Keratinocyte (primary cell): ENCODE data around the gene B3GAT1. TPM values are rescaled to one million over a fixed set of nuclear protein-coding genes. Genes with fewer than 3 reads are reported as not detected.

ENCODE experiments used
- DNase-seq: peaks from one replicate; pipeline ENCODE4 v3.0.0-alpha.2; 2011; ENCODE audit warnings: low read depth, missing footprints, low spot score
- FAIRE-seq: peaks from 2 replicates; lab custom pipeline; 2011; peaks lifted over from hg19 to GRCh38; lab: Jason Lieb, UNC
- H2AFZ ChIP-seq: 2 replicates; pipeline ENCODE4 v1.6.0; 2012; ENCODE audit warnings: low read length, control low read depth, inconsistent platforms; ENCODE audit not compliant: control insufficient read depth
- H3K27ac ChIP-seq: 2 replicates; pipeline ENCODE4 v1.5.1; 2011; ENCODE audit warnings: low read length; ENCODE audit not compliant: control insufficient read depth, insufficient read depth
- H3K27me3 ChIP-seq: 3 replicates; pipeline ENCODE4 v1.6.0; 2011; ENCODE audit warnings: low read length; ENCODE audit not compliant: control insufficient read depth, insufficient read depth; ENCODE audit errors: extremely low read depth
- H3K36me3 ChIP-seq, 2 experiments: 2 replicates in 1 of 2; 3 replicates in 1 of 2; pipeline ENCODE4 v1.5.1; 2011; ENCODE audit warnings: low read length in 2 of 2, mild to moderate bottlenecking in 1 of 2; ENCODE audit not compliant: control insufficient read depth in 2 of 2, insufficient read depth in 2 of 2; ENCODE audit errors: extremely low read depth in 1 of 2
- H3K4me1 ChIP-seq: 3 replicates; pipeline ENCODE4 v1.5.1; 2011; ENCODE audit warnings: low read length; ENCODE audit not compliant: control insufficient read depth, insufficient read depth; ENCODE audit errors: extremely low read depth
- H3K4me2 ChIP-seq: 3 replicates; pipeline ENCODE4 v1.6.0; 2011; ENCODE audit warnings: low read depth, low read length; ENCODE audit not compliant: control insufficient read depth, insufficient read depth; ENCODE audit errors: extremely low read depth
- H3K4me3 ChIP-seq, 3 experiments: fragments of 200-600 bp in 1 of 3; sonication (generic) in 1 of 3; 2 replicates in 2 of 3; 3 replicates in 1 of 3; pipeline ENCODE4 v1.5.1; 2011 to 2016; ENCODE audit warnings: low read length in 3 of 3, mild to moderate bottlenecking in 3 of 3, control low read depth in 2 of 3, inconsistent platforms in 1 of 3, low read depth in 1 of 3, mixed read lengths in 1 of 3, mixed run types in 1 of 3, moderate library complexity in 1 of 3; ENCODE audit not compliant: control insufficient read depth in 2 of 3, insufficient read depth in 2 of 3; ENCODE audit errors: extremely low read depth in 1 of 3
- H3K79me2 ChIP-seq: 2 replicates; pipeline ENCODE4 v1.6.0; 2012; ENCODE audit warnings: low read length; ENCODE audit not compliant: control insufficient read depth, insufficient read depth
- H3K9ac ChIP-seq: 3 replicates; pipeline ENCODE4 v1.6.0; 2011; ENCODE audit warnings: low read length; ENCODE audit not compliant: control insufficient read depth, insufficient read depth; ENCODE audit errors: extremely low read depth
- H3K9me1 ChIP-seq: 3 replicates; pipeline ENCODE4 v1.6.0; 2011; ENCODE audit warnings: low read length; ENCODE audit not compliant: control insufficient read depth, insufficient read depth; ENCODE audit errors: extremely low read depth
- H3K9me3 ChIP-seq: 2 replicates; pipeline ENCODE4 v1.5.1; 2012; ENCODE audit warnings: low read depth, low read length; ENCODE audit not compliant: control insufficient read depth
- H4K20me1 ChIP-seq: 3 replicates; pipeline ENCODE4 v1.6.0; 2011; ENCODE audit warnings: low read length; ENCODE audit not compliant: control insufficient read depth, insufficient read depth; ENCODE audit errors: extremely low read depth
- CTCF ChIP-seq, 3 experiments: IDR thresholded peaks in 1 of 3; conservative IDR thresholded peaks in 1 of 3; optimal IDR thresholded peaks in 1 of 3; 2 replicates in 2 of 3; 3 replicates in 1 of 3; pipeline versions ENCODE3 to v1.5.1; 2011; ENCODE audit warnings: low read length in 3 of 3, mild to moderate bottlenecking in 3 of 3, moderate library complexity in 2 of 3, control low read depth in 1 of 3, inconsistent platforms in 1 of 3; ENCODE audit not compliant: insufficient read depth in 2 of 3; ENCODE audit errors: extremely low read depth in 1 of 3
- EZH2 ChIP-seq: IDR thresholded peaks from one replicate; pipeline ENCODE4 v1.6.1; 2012; ENCODE audit warnings: inconsistent platforms, mild to moderate bottlenecking, low read length, moderate library complexity
- dilution Hi-C: fragments of 300-500 bp; cut with MboI; formaldehyde crosslinking; loops from one replicate; pipeline ENCODE4 v1.7.0; 2020; ENCODE audit warnings: low sequenced_read_pairs; ENCODE audit not compliant: extremely low pct_ligation_motif_present
- polyA plus RNA-seq, 5 experiments: library from polyadenylated mRNA; depleted of rRNA in 3 of 5; stranded (reverse) in 3 of 5; stranded (forward) in 1 of 5; unstranded in 1 of 5; fragments of >200 nt; gene quantifications; 1 replicate in 1 of 5; 2 replicates in 3 of 5; 3 replicates in 1 of 5; pipeline versions ENCODE4 v1.2.1 to v1.2.3, GENCODE V29; 2011 to 2012; ENCODE audit warnings: missing spikeins in 2 of 5, low read depth in 1 of 5, low replicate concordance in 1 of 5

The B3GAT1 gene
- polyA plus RNA-seq, 1 donor (not counting 4 experiments of a cell fraction or from before 2014, with no cell fraction given) = 0.04 TPM

- TF ChIP-seq CTCF (optimal IDR thresholded peaks at IDR 0.05 in 1 of 3, IDR thresholded peaks at IDR 0.05 in 1 of 3, conservative IDR thresholded peaks at IDR 0.05 in 1 of 3; ENCODE audit: extremely low read depth in 1 of 3, insufficient read depth in 2 of 3, low read length in 3 of 3) (no peak), EZH2 (no peak)
- Histone ChIP-seq H3K9me1 (no peaks in the 10 kb centered on the region), H3K4me2 (no peak overlapping the region), H3K9ac (no peak overlapping the region), H3K79me2 (no peaks in the 10 kb centered on the region), H3K4me3 (no peak overlapping the region), H3K9me3 (no peaks in the 10 kb centered on the region), H3K27ac (no peak overlapping the region), H3K36me3 (no peaks in the 10 kb centered on the region), H4K20me1 (no peaks in the 10 kb centered on the region), H3K4me1 (no peaks in the 10 kb centered on the region), H3K27me3 (no peaks in the 10 kb centered on the region), H2AFZ (no peak overlapping the region)
- dilution Hi-C loops = no loop called here
- no peak for FAIRE-seq
- no peak for DNase-seq
Observed at GRCh38 chr11:134371436-134372185, 40.4 kb downstream of the B3GAT1 start.

- no peak for FAIRE-seq
- no peaks in the 10 kb centered on the region for H3K36me3 ChIP-seq
- dilution Hi-C loops = no loop called here
- no peaks in the 10 kb centered on the region for H3K79me2 ChIP-seq
- H3K9ac ChIP-seq = no peak overlapping the region
- no peak overlapping the region for H3K4me2 ChIP-seq
- H3K27me3 ChIP-seq = no peaks in the 10 kb centered on the region
- no peaks in the 10 kb centered on the region for H3K4me1 ChIP-seq
- no peak for DNase-seq
- no peaks in the 10 kb centered on the region for H4K20me1 ChIP-seq
- no peak overlapping the region for H3K4me3 ChIP-seq
- no peak overlapping the region for H3K27ac ChIP-seq
- TF ChIP-seq EZH2 (no peak), CTCF (optimal IDR thresholded peaks at IDR 0.05 in 1 of 3, IDR thresholded peaks at IDR 0.05 in 1 of 3, conservative IDR thresholded peaks at IDR 0.05 in 1 of 3; ENCODE audit: extremely low read depth in 1 of 3, insufficient read depth in 2 of 3, low read length in 3 of 3) (no peak)
- no peaks in the 10 kb centered on the region for H3K9me1 ChIP-seq
- H3K9me3 ChIP-seq = no peaks in the 10 kb centered on the region
- no peak overlapping the region for H2AFZ ChIP-seq
Observed at GRCh38 chr11:134370526-134371435, 41.3 kb downstream of the B3GAT1 start.
